Smooth muscle cell (in vitro differentiated cells): ENCODE results near the gene CDH12. TPM values are rescaled to one million over a fixed set of nuclear protein-coding genes. Genes with fewer than 3 reads are reported as not detected.

Source experiments
- DNase-seq: peaks from one replicate; lab custom pipeline; 2025; ENCODE audit not compliant: unreplicated experiment; lab: John Stamatoyannopoulos, UW
- H2AFZ ChIP-seq: fragments of 200-600 bp; sonication (generic); 2 replicates; pipeline ENCODE4 v1.6.0; 2016; ENCODE audit warnings: antibody characterized with exemption, low read depth, mild to moderate bottlenecking
- H3F3A ChIP-seq: fragments of 200-600 bp; sonication (generic); 2 replicates; pipeline ENCODE4 v1.6.0; 2017; ENCODE audit warnings: antibody characterized with exemption, low read depth
- H3K27ac ChIP-seq: fragments of 200-600 bp; sonication (generic); 2 replicates; pipeline ENCODE4 v1.5.1; 2016; ENCODE audit warnings: low read depth, mild to moderate bottlenecking
- H3K27me3 ChIP-seq: fragments of 200-600 bp; sonication (generic); 2 replicates; pipeline ENCODE4 v1.6.1; 2016; ENCODE audit warnings: low read depth, mild to moderate bottlenecking
- H3K36me3 ChIP-seq: fragments of 200-600 bp; sonication (generic); 2 replicates; pipeline ENCODE4 v1.5.1; 2016; ENCODE audit warnings: low read depth
- H3K4me1 ChIP-seq: fragments of 200-600 bp; sonication (generic); 2 replicates; pipeline ENCODE4 v1.5.1; 2016; ENCODE audit warnings: low read depth
- H3K4me2 ChIP-seq: fragments of 200-600 bp; sonication (generic); 2 replicates; pipeline ENCODE4 v1.6.0; 2016; ENCODE audit warnings: mild to moderate bottlenecking
- H3K4me3 ChIP-seq: fragments of 200-600 bp; sonication (generic); 2 replicates; pipeline ENCODE4 v1.5.1; 2016; ENCODE audit warnings: mild to moderate bottlenecking
- H3K79me2 ChIP-seq: fragments of 200-600 bp; sonication (generic); 2 replicates; pipeline ENCODE4 v1.6.0; 2016; ENCODE audit warnings: low read depth, mild to moderate bottlenecking
- H3K9ac ChIP-seq: fragments of 200-600 bp; sonication (generic); 2 replicates; pipeline ENCODE4 v1.6.0; 2016; ENCODE audit warnings: low read depth
- H3K9me3 ChIP-seq: fragments of 200-600 bp; sonication (generic); replicated peaks from 2 replicates; pipeline ENCODE4 v1.5.1; 2016; ENCODE audit warnings: low read depth
- H4K20me1 ChIP-seq: fragments of 200-600 bp; sonication (generic); 2 replicates; pipeline ENCODE4 v1.6.0; 2016; ENCODE audit warnings: low read depth
- CTCF ChIP-seq: fragments of 200-600 bp; sonication (generic); IDR thresholded peaks from 2 replicates; pipeline ENCODE4 v1.5.1; 2017; ENCODE audit warnings: borderline replicate concordance, mild to moderate bottlenecking, antibody characterized with exemption; ENCODE audit not compliant: insufficient read depth, poor library complexity, severe bottlenecking
- WGBS: methylation state at CpG from one replicate; pipeline ENCODE4 v1.1.7; 2016; ENCODE audit warnings: low lambda C conversion rate; 5-methylcytosine and 5-hydroxymethylcytosine counted together
- polyA plus RNA-seq: library from polyadenylated mRNA; unstranded; fragments of >200 nt; fragmentation: Nextera tagmentation; extraction: Ambion mirVana; gene quantifications from 2 replicates; pipeline ENCODE4 v1.2.1, GENCODE V29; 2016
- total RNA-seq: library from RNA; depleted of rRNA; stranded (reverse); fragments of >200 nt; gene quantifications from 2 replicates; pipeline ENCODE4 v1.2.3, GENCODE V29; 2014

Gene CDH12
- total and polyA plus RNA-seq, 2 experiments from 2014 or later: not detected

GRCh38 chr5:22650511-22650910 is 202.6 kb downstream of the CDH12 start:
- 42% methylated on average over 2 of the region's 2 CpGs for WGBS
- Histone ChIP-seq H3K9ac (no peak overlapping the region), H3F3A (no peaks in the 10 kb centered on the region), H3K79me2 (no peaks in the 10 kb centered on the region), H3K4me1 (no peaks in the 10 kb centered on the region), H3K9me3 (no peaks in the 10 kb centered on the region), H3K27ac (no peak overlapping the region), H4K20me1 (no peaks in the 10 kb centered on the region), H3K4me3 (no peak overlapping the region), H3K27me3 (peaks cover 3% of the 10 kb centered on the region), H2AFZ (no peak overlapping the region), H3K4me2 (no peak overlapping the region), H3K36me3 (no peaks in the 10 kb centered on the region)
- TF ChIP-seq CTCF: no peak
- DNase-seq: no peak

- no peaks in the 10 kb centered on the region for H3F3A ChIP-seq
- H3K36me3 ChIP-seq: no peaks in the 10 kb centered on the region
- TF ChIP-seq CTCF: no peak
- H3K27ac ChIP-seq: no peak overlapping the region
- WGBS: 80% methylated on average over 1 of the region's 1 CpG
- H3K79me2 ChIP-seq: no peaks in the 10 kb centered on the region
- H2AFZ ChIP-seq: no peak overlapping the region
- no peaks in the 10 kb centered on the region for H3K9me3 ChIP-seq
- H3K4me2 ChIP-seq: no peak overlapping the region
- no peak overlapping the region for H3K4me3 ChIP-seq
- H3K9ac ChIP-seq: no peak overlapping the region
- H3K4me1 ChIP-seq: no peaks in the 10 kb centered on the region
- no peaks in the 10 kb centered on the region for H4K20me1 ChIP-seq
- DNase-seq: no peak
- peaks cover 3% of the 10 kb centered on the region for H3K27me3 ChIP-seq
Measured at GRCh38 chr5:22649074-22649473, 204.1 kb downstream of the CDH12 start.

- H3K36me3 ChIP-seq: no peaks in the 10 kb centered on the region
- no peaks in the 10 kb centered on the region for H3K9me3 ChIP-seq
- no peaks in the 10 kb centered on the region for H3K79me2 ChIP-seq
- WGBS: 83% methylated on average over 1 of the region's 1 CpG
- no peaks in the 10 kb centered on the region for H4K20me1 ChIP-seq
- no peak for TF ChIP-seq CTCF
- no peak overlapping the region for H3K27ac ChIP-seq
- H3K9ac ChIP-seq: no peak overlapping the region
- no peaks in the 10 kb centered on the region for H3K4me1 ChIP-seq
- no peak overlapping the region for H3K4me3 ChIP-seq
- DNase-seq: no peak
- H3K27me3 ChIP-seq: no peaks in the 10 kb centered on the region
- H2AFZ ChIP-seq: no peak overlapping the region
- no peak overlapping the region for H3K4me2 ChIP-seq
- H3F3A ChIP-seq: no peaks in the 10 kb centered on the region
Measured at GRCh38 chr5:22644859-22645258, 208.3 kb downstream of the CDH12 start.

- no peak for TF ChIP-seq CTCF
- Histone ChIP-seq H3K79me2 (no peaks in the 10 kb centered on the region), H3K4me1 (no peaks in the 10 kb centered on the region), H3K27ac (no peak overlapping the region), H4K20me1 (no peaks in the 10 kb centered on the region), H3K4me3 (no peak overlapping the region), H3K36me3 (no peaks in the 10 kb centered on the region), H3K27me3 (no peaks in the 10 kb centered on the region), H3K4me2 (no peak overlapping the region), H3K9ac (no peak overlapping the region), H3F3A (no peaks in the 10 kb centered on the region), H2AFZ (no peak overlapping the region), H3K9me3 (no peaks in the 10 kb centered on the region)
- DNase-seq: no peak
- 100% methylated on average over 2 of the region's 2 CpGs for WGBS
Measured at GRCh38 chr5:22643356-22643755, 209.8 kb downstream of the CDH12 start.
